ENCODE data around the gene PSMA5.
"Not testable (repeated sequence)": the region's sequence is repeated elsewhere in the genome, so short reads cannot be mapped to it uniquely, and the experiment has no call there.

The PSMA5 gene

GRCh38 chr1:109426281-109427170 is at the start of gene PSMA5:
TSS of gene PSMA5 (minus strand) at chr1:109426448. CDS start at chr1:109426330, 118 bp downstream.
- peak within 1 kb of the TSS; percentile 68 for H3K4me3 ChIP-seq (ENCODE audit: low read depth, low read length)
- H3K36me3 ChIP-seq (ENCODE audit: control insufficient read depth, insufficient read depth, low read length) = no peaks in the 10 kb centered on the region
- H3K9me3 ChIP-seq (ENCODE audit: control insufficient read depth, insufficient read depth, low read length) = no peaks in the 10 kb centered on the region
- no peaks in the 10 kb centered on the region for H3K27me3 ChIP-seq (ENCODE audit: control insufficient read depth, insufficient read depth, low read length)
- H3K9ac ChIP-seq (ENCODE audit: low read depth, low read length) = peak within 1 kb of the TSS; percentile 70
- H3K4me1 ChIP-seq (ENCODE audit: control insufficient read depth, insufficient read depth, low read length) = no peaks in the 10 kb centered on the region

GRCh38 chr1:109475261-109475660 is 49.0 kb upstream of the PSMA5 start:
- no peaks in the 10 kb centered on the region for H3K36me3 ChIP-seq (ENCODE audit: control insufficient read depth, insufficient read depth, low read length)
- H3K27me3 ChIP-seq (ENCODE audit: control insufficient read depth, insufficient read depth, low read length) = no peaks in the 10 kb centered on the region
- H3K9me3 ChIP-seq (ENCODE audit: control insufficient read depth, insufficient read depth, low read length) = no peaks in the 10 kb centered on the region
- no peak overlapping the region for H3K9ac ChIP-seq (ENCODE audit: low read depth, low read length)
- H3K4me3 ChIP-seq (ENCODE audit: low read depth, low read length) = no peak overlapping the region
- no peaks in the 10 kb centered on the region for H3K4me1 ChIP-seq (ENCODE audit: control insufficient read depth, insufficient read depth, low read length)

DNA sequence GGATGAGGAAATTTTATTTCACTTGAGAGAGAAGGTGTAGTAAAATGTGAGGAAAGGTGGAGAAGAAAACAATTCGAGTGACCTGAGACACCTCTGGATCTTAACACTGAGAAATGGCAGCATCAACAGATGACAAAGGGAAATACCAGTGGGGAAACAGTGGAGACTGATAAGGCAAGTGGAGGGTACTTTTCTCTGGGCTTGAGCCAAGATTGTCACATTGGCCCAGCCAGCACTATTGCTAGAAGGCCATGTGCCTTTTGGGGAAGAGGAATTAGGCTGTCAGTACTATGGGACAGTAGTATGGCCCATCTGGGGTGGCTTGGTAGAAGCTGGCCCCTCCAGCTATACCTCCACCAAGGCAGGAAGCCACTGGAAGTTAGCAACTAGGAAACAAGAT is 48.4 kb upstream of the PSMA5 start:
- Histone ChIP-seq H3K36me3 (ENCODE audit: control insufficient read depth, insufficient read depth, low read length) (no peaks in the 10 kb centered on the region), H3K27me3 (ENCODE audit: control insufficient read depth, insufficient read depth, low read length) (no peaks in the 10 kb centered on the region), H3K4me1 (ENCODE audit: control insufficient read depth, insufficient read depth, low read length) (no peaks in the 10 kb centered on the region), H3K9me3 (ENCODE audit: control insufficient read depth, insufficient read depth, low read length) (no peaks in the 10 kb centered on the region), H3K9ac (ENCODE audit: low read depth, low read length) (no peak overlapping the region), H3K4me3 (ENCODE audit: low read depth, low read length) (no peak overlapping the region)

- H3K27me3 ChIP-seq (ENCODE audit: control insufficient read depth, insufficient read depth, low read length); H3K9ac ChIP-seq (ENCODE audit: low read depth, low read length); H3K4me1 ChIP-seq (ENCODE audit: control insufficient read depth, insufficient read depth, low read length); H3K9me3 ChIP-seq (ENCODE audit: control insufficient read depth, insufficient read depth, low read length); H3K36me3 ChIP-seq (ENCODE audit: control insufficient read depth, insufficient read depth, low read length); H3K4me3 ChIP-seq (ENCODE audit: low read depth, low read length): not testable (repeated sequence)
These were observed 47.2 kb upstream of the PSMA5 start for GRCh38 chr1:109473284-109474057.

DNA sequence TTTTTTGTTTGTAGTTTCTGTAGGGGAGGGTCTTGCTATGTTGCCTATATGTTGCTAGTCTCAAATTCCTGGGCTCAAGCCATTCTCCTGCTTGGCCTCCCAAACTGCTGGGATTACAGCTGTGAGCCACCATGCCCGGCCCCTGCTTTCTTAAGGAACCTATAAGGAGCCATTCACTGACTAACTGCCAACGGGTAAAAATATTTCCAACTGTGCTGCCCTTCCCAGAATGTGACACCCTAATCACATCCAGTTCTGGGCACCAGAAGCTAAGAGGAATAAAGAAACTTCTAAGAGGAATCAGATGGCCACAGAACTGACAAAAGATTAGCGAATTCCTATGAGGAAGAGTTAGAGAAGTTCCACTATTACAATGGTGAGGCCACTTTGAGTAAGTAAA is 46.5 kb upstream of the PSMA5 start:
- Histone ChIP-seq H3K4me3 (ENCODE audit: low read depth, low read length) (no peak overlapping the region), H3K9me3 (ENCODE audit: control insufficient read depth, insufficient read depth, low read length) (no peaks in the 10 kb centered on the region), H3K27me3 (ENCODE audit: control insufficient read depth, insufficient read depth, low read length) (peaks cover 10% of the 10 kb centered on the region), H3K4me1 (ENCODE audit: control insufficient read depth, insufficient read depth, low read length) (peaks cover 12% of the 10 kb centered on the region), H3K36me3 (ENCODE audit: control insufficient read depth, insufficient read depth, low read length) (no peaks in the 10 kb centered on the region), H3K9ac (ENCODE audit: low read depth, low read length) (no peak overlapping the region)

DNA sequence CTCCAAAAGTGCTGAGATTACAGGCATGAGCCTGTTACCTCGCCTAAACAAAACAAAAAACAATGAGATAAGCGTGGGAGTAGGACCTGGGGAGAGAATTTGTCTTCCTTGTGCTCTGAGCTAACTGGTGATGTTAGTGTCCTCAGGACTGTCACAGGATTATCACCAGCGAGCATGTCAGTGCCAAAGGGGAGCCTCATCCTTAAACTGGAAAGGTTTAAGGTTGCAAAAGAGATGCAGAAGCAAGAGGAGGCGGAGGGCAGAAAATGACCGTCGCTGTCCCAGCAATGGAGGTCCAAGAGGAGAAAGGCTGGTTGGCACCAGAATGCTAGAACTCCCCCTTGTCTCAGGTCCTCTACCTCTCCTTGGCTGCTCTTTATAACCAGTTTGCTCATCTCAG is 44.0 kb upstream of the PSMA5 start:
- H3K9ac ChIP-seq (ENCODE audit: low read depth, low read length) = no peak overlapping the region
- H3K4me1 ChIP-seq (ENCODE audit: control insufficient read depth, insufficient read depth, low read length) = peaks cover 14% of the 10 kb centered on the region
- no peak overlapping the region for H3K4me3 ChIP-seq (ENCODE audit: low read depth, low read length)
- no peaks in the 10 kb centered on the region for H3K9me3 ChIP-seq (ENCODE audit: control insufficient read depth, insufficient read depth, low read length)
- H3K27me3 ChIP-seq (ENCODE audit: control insufficient read depth, insufficient read depth, low read length) = peaks cover 24% of the 10 kb centered on the region
- H3K36me3 ChIP-seq (ENCODE audit: control insufficient read depth, insufficient read depth, low read length) = no peaks in the 10 kb centered on the region

- Histone ChIP-seq H3K36me3 (ENCODE audit: control insufficient read depth, insufficient read depth, low read length) (no peaks in the 10 kb centered on the region), H3K27me3 (ENCODE audit: control insufficient read depth, insufficient read depth, low read length) (peaks cover 36% of the 10 kb centered on the region), H3K9me3 (ENCODE audit: control insufficient read depth, insufficient read depth, low read length) (no peaks in the 10 kb centered on the region), H3K9ac (ENCODE audit: low read depth, low read length) (no peak overlapping the region), H3K4me1 (ENCODE audit: control insufficient read depth, insufficient read depth, low read length) (peaks cover 14% of the 10 kb centered on the region), H3K4me3 (ENCODE audit: low read depth, low read length) (no peak overlapping the region)
These were observed 42.7 kb upstream of the PSMA5 start for GRCh38 chr1:109468903-109469302.

GRCh38 chr1:109468061-109468460 is 41.8 kb upstream of the PSMA5 start:
- Histone ChIP-seq H3K36me3 (ENCODE audit: control insufficient read depth, insufficient read depth, low read length) (no peaks in the 10 kb centered on the region), H3K9ac (ENCODE audit: low read depth, low read length) (no peak overlapping the region), H3K9me3 (ENCODE audit: control insufficient read depth, insufficient read depth, low read length) (no peaks in the 10 kb centered on the region), H3K27me3 (ENCODE audit: control insufficient read depth, insufficient read depth, low read length) (peaks cover 39% of the 10 kb centered on the region), H3K4me1 (ENCODE audit: control insufficient read depth, insufficient read depth, low read length) (peaks cover 14% of the 10 kb centered on the region), H3K4me3 (ENCODE audit: low read depth, low read length) (peak overlapping the region; percentile 68)

GRCh38 chr1:109467301-109467777 is 41.1 kb upstream of the PSMA5 start:
- H3K4me3 ChIP-seq (ENCODE audit: low read depth, low read length) = peak overlapping the region; percentile 68
- no peaks in the 10 kb centered on the region for H3K9me3 ChIP-seq (ENCODE audit: control insufficient read depth, insufficient read depth, low read length)
- H3K4me1 ChIP-seq (ENCODE audit: control insufficient read depth, insufficient read depth, low read length) = peaks cover 14% of the 10 kb centered on the region
- H3K27me3 ChIP-seq (ENCODE audit: control insufficient read depth, insufficient read depth, low read length) = peaks cover 39% of the 10 kb centered on the region
- H3K9ac ChIP-seq (ENCODE audit: low read depth, low read length) = no peak overlapping the region
- no peaks in the 10 kb centered on the region for H3K36me3 ChIP-seq (ENCODE audit: control insufficient read depth, insufficient read depth, low read length)

- Histone ChIP-seq H3K4me3 (ENCODE audit: low read depth, low read length) (peak within 1 kb of the TSS; percentile 72), H3K27me3 (ENCODE audit: control insufficient read depth, insufficient read depth, low read length) (peaks cover 39% of the 10 kb centered on the region), H3K9ac (ENCODE audit: low read depth, low read length) (no peak within 1 kb of the TSS)
These were observed 40.4 kb upstream of the PSMA5 start, which contains the start of gene SYPL2 for GRCh38 chr1:109466452-109467300. TSS of gene SYPL2 (plus strand) at chr1:109466546. CDS start at chr1:109466844, 298 bp downstream.

GRCh38 chr1:109466125-109466451 is 39.8 kb upstream of the PSMA5 start:
- peaks cover 39% of the 10 kb centered on the region for H3K27me3 ChIP-seq (ENCODE audit: control insufficient read depth, insufficient read depth, low read length)
- H3K9ac ChIP-seq (ENCODE audit: low read depth, low read length) = no peak overlapping the region
- peaks cover 14% of the 10 kb centered on the region for H3K4me1 ChIP-seq (ENCODE audit: control insufficient read depth, insufficient read depth, low read length)
- peak overlapping the region; percentile 72 for H3K4me3 ChIP-seq (ENCODE audit: low read depth, low read length)
- H3K36me3 ChIP-seq (ENCODE audit: control insufficient read depth, insufficient read depth, low read length) = no peaks in the 10 kb centered on the region
- no peaks in the 10 kb centered on the region for H3K9me3 ChIP-seq (ENCODE audit: control insufficient read depth, insufficient read depth, low read length)

More at GRCh38 chr1:109466452-109467300, 40.4 kb upstream of the PSMA5 start, which contains the start of gene SYPL2:
- peaks cover 14% of the 10 kb centered on the region for H3K4me1 ChIP-seq (ENCODE audit: control insufficient read depth, insufficient read depth, low read length)
- H3K9me3 ChIP-seq (ENCODE audit: control insufficient read depth, insufficient read depth, low read length) = no peaks in the 10 kb centered on the region
- no peaks in the 10 kb centered on the region for H3K36me3 ChIP-seq (ENCODE audit: control insufficient read depth, insufficient read depth, low read length)

Measured in iPS-15b (cell line).